GM21825 (cell line): ENCODE data around the gene TCP10L.

Experiments
- ATAC-seq: cut with Tn5 transposase; IDR thresholded peaks from one replicate; pipeline ENCODE4 v1.9.1; 2021; ENCODE audit warnings: mild to moderate bottlenecking, moderate library complexity; ENCODE audit not compliant: unreplicated experiment

The TCP10L gene

GRCh38 chr21:32525282-32525681 is 60.0 kb downstream of the TCP10L start:
- ATAC-seq: no peak

GRCh38 chr21:32523988-32524719 is 61.2 kb downstream of the TCP10L start:
- no peak for ATAC-seq
